Measurements from ENCODE around the gene INPP5A.

INPP5A gene

GRCh38 chr10:132710746-132711612 is 173.4 kb downstream of the INPP5A start:
- no peak overlapping the region for H4K5ac ChIP-seq (ENCODE audit: low read length)
- DNase-seq, result no peak
- no peak overlapping the region for H3K9ac ChIP-seq (ENCODE audit: low read length)
- H2AK5ac ChIP-seq (ENCODE audit: low read length), result no peak overlapping the region
- H3K23ac ChIP-seq (ENCODE audit: low read length), result no peak overlapping the region
- no peaks in the 10 kb centered on the region for H3K79me2 ChIP-seq (ENCODE audit: control insufficient read depth, insufficient read depth, low read length)
- no peaks in the 10 kb centered on the region for H3K36me3 ChIP-seq (ENCODE audit: control insufficient read depth, insufficient read depth, low read length)
- no peak overlapping the region for H4K8ac ChIP-seq (ENCODE audit: low read depth, low read length)
- no peak overlapping the region for H3K18ac ChIP-seq (ENCODE audit: low read length)
- no peak overlapping the region for H3K4me3 ChIP-seq (ENCODE audit: low read length)
- no peak overlapping the region for H3K27ac ChIP-seq (ENCODE audit: low read depth, low read length)
- no peak overlapping the region for H3K56ac ChIP-seq (ENCODE audit: low read length)
- no peak overlapping the region for H3K4ac ChIP-seq (ENCODE audit: low read depth, low read length)
- no peaks in the 10 kb centered on the region for H3K79me1 ChIP-seq (ENCODE audit: low read length)
- H3K4me1 ChIP-seq (ENCODE audit: control insufficient read depth, low read depth, low read length), result peaks cover 3% of the 10 kb centered on the region
- no peaks in the 10 kb centered on the region for H3K27me3 ChIP-seq (ENCODE audit: insufficient read depth, low read length, poor library complexity)
- H2BK5ac ChIP-seq (ENCODE audit: low read length), result no peak overlapping the region
- whole genome bisulfite sequencing (ENCODE audit: extremely low coverage, insufficient coverage, low lambda C conversion rate), result no CpG with 5 or more reads among the region's 18 CpGs
- H2BK15ac ChIP-seq (replicated peaks; ENCODE audit: low read depth), result no peak overlapping the region
- no peak overlapping the region for H2BK120ac ChIP-seq (ENCODE audit: low read depth, low read length)
- no peak overlapping the region for H3K4me2 ChIP-seq (ENCODE audit: low read length)

- DNase-seq, result no peak
- Histone ChIP-seq H2BK15ac (replicated peaks; ENCODE audit: low read depth) (no peak overlapping the region), H2AK5ac (ENCODE audit: low read length) (no peak overlapping the region), H3K36me3 (ENCODE audit: control insufficient read depth, insufficient read depth, low read length) (no peaks in the 10 kb centered on the region), H3K27ac (ENCODE audit: low read depth, low read length) (no peak overlapping the region), H3K4ac (ENCODE audit: low read depth, low read length) (no peak overlapping the region), H3K27me3 (ENCODE audit: insufficient read depth, low read length, poor library complexity) (no peaks in the 10 kb centered on the region), H3K9ac (ENCODE audit: low read length) (no peak overlapping the region), H3K23ac (ENCODE audit: low read length) (no peak overlapping the region), H3K18ac (ENCODE audit: low read length) (no peak overlapping the region), H3K79me1 (ENCODE audit: low read length) (no peaks in the 10 kb centered on the region), H4K8ac (ENCODE audit: low read depth, low read length) (no peak overlapping the region), H3K56ac (ENCODE audit: low read length) (no peak overlapping the region), H2BK120ac (ENCODE audit: low read depth, low read length) (no peak overlapping the region), H3K79me2 (ENCODE audit: control insufficient read depth, insufficient read depth, low read length) (no peaks in the 10 kb centered on the region), H3K4me2 (ENCODE audit: low read length) (no peak overlapping the region), H2BK5ac (ENCODE audit: low read length) (no peak overlapping the region), H3K4me3 (ENCODE audit: low read length) (no peak overlapping the region), H3K4me1 (ENCODE audit: control insufficient read depth, low read depth, low read length) (peaks cover 3% of the 10 kb centered on the region), H4K5ac (ENCODE audit: low read length) (no peak overlapping the region)
- no CpG with 5 or more reads among the region's 13 CpGs for WGBS (ENCODE audit: extremely low coverage, insufficient coverage, low lambda C conversion rate)
Observed at GRCh38 chr10:132711613-132712121, 174.1 kb downstream of the INPP5A start.

- no peak overlapping the region for H3K4me3 ChIP-seq (ENCODE audit: low read length)
- no CpG with 5 or more reads among the region's 10 CpGs for WGBS (ENCODE audit: extremely low coverage, insufficient coverage, low lambda C conversion rate)
Observed at GRCh38 chr10:132712291-132712690, 174.7 kb downstream of the INPP5A start.

GRCh38 chr10:132712743-132713142 is 175.2 kb downstream of the INPP5A start:
- no peaks in the 10 kb centered on the region for H3K79me1 ChIP-seq (ENCODE audit: low read length)
- H3K18ac ChIP-seq (ENCODE audit: low read length), result no peak overlapping the region
- H3K23ac ChIP-seq (ENCODE audit: low read length), result no peak overlapping the region
- no peaks in the 10 kb centered on the region for H3K27me3 ChIP-seq (ENCODE audit: insufficient read depth, low read length, poor library complexity)
- H3K4ac ChIP-seq (ENCODE audit: low read depth, low read length), result no peak overlapping the region
- H3K56ac ChIP-seq (ENCODE audit: low read length), result no peak overlapping the region
- no peaks in the 10 kb centered on the region for H3K36me3 ChIP-seq (ENCODE audit: control insufficient read depth, insufficient read depth, low read length)
- H4K8ac ChIP-seq (ENCODE audit: low read depth, low read length), result no peak overlapping the region
- peaks cover 3% of the 10 kb centered on the region for H3K4me1 ChIP-seq (ENCODE audit: control insufficient read depth, low read depth, low read length)
- H3K4me2 ChIP-seq (ENCODE audit: low read length), result no peak overlapping the region
- no peak overlapping the region for H3K4me3 ChIP-seq (ENCODE audit: low read length)
- DNase-seq, result no peak
- no peak overlapping the region for H3K9ac ChIP-seq (ENCODE audit: low read length)
- no peak overlapping the region for H4K5ac ChIP-seq (ENCODE audit: low read length)
- H3K79me2 ChIP-seq (ENCODE audit: control insufficient read depth, insufficient read depth, low read length), result no peaks in the 10 kb centered on the region
- no peak overlapping the region for H2BK120ac ChIP-seq (ENCODE audit: low read depth, low read length)
- H2BK15ac ChIP-seq (replicated peaks; ENCODE audit: low read depth), result no peak overlapping the region
- WGBS (ENCODE audit: extremely low coverage, insufficient coverage, low lambda C conversion rate), result no CpG with 5 or more reads among the region's 6 CpGs
- no peak overlapping the region for H2AK5ac ChIP-seq (ENCODE audit: low read length)
- no peak overlapping the region for H3K27ac ChIP-seq (ENCODE audit: low read depth, low read length)
- no peak overlapping the region for H2BK5ac ChIP-seq (ENCODE audit: low read length)

More at GRCh38 chr10:132712291-132712690, 174.7 kb downstream of the INPP5A start:
- no peak overlapping the region for H3K56ac ChIP-seq (ENCODE audit: low read length)
- H2BK15ac ChIP-seq (replicated peaks; ENCODE audit: low read depth), result no peak overlapping the region
- no peak overlapping the region for H3K4ac ChIP-seq (ENCODE audit: low read depth, low read length)
- no peak overlapping the region for H4K8ac ChIP-seq (ENCODE audit: low read depth, low read length)
- no peaks in the 10 kb centered on the region for H3K79me2 ChIP-seq (ENCODE audit: control insufficient read depth, insufficient read depth, low read length)
- no peak overlapping the region for H2BK120ac ChIP-seq (ENCODE audit: low read depth, low read length)
- DNase-seq, result no peak
- H3K27me3 ChIP-seq (ENCODE audit: insufficient read depth, low read length, poor library complexity), result no peaks in the 10 kb centered on the region
- no peak overlapping the region for H4K5ac ChIP-seq (ENCODE audit: low read length)
- no peak overlapping the region for H3K18ac ChIP-seq (ENCODE audit: low read length)
- peaks cover 3% of the 10 kb centered on the region for H3K4me1 ChIP-seq (ENCODE audit: control insufficient read depth, low read depth, low read length)
- H3K27ac ChIP-seq (ENCODE audit: low read depth, low read length), result no peak overlapping the region
- no peak overlapping the region for H2BK5ac ChIP-seq (ENCODE audit: low read length)
- no peak overlapping the region for H2AK5ac ChIP-seq (ENCODE audit: low read length)
- H3K36me3 ChIP-seq (ENCODE audit: control insufficient read depth, insufficient read depth, low read length), result no peaks in the 10 kb centered on the region
- H3K9ac ChIP-seq (ENCODE audit: low read length), result no peak overlapping the region
- no peak overlapping the region for H3K23ac ChIP-seq (ENCODE audit: low read length)
- no peaks in the 10 kb centered on the region for H3K79me1 ChIP-seq (ENCODE audit: low read length)
- no peak overlapping the region for H3K4me2 ChIP-seq (ENCODE audit: low read length)

- no peak for DNase-seq
- Histone ChIP-seq H3K18ac (ENCODE audit: low read length) (no peak overlapping the region), H3K23ac (ENCODE audit: low read length) (peak overlapping the region; percentile 66), H3K9ac (ENCODE audit: low read length) (peak overlapping the region; percentile 19), H3K4me1 (ENCODE audit: control insufficient read depth, low read depth, low read length) (peaks cover 3% of the 10 kb centered on the region), H2BK15ac (replicated peaks; ENCODE audit: low read depth) (no peak overlapping the region), H2BK5ac (ENCODE audit: low read length) (no peak overlapping the region), H4K5ac (ENCODE audit: low read length) (no peak overlapping the region), H4K8ac (ENCODE audit: low read depth, low read length) (no peak overlapping the region), H3K36me3 (ENCODE audit: control insufficient read depth, insufficient read depth, low read length) (no peaks in the 10 kb centered on the region), H3K27ac (ENCODE audit: low read depth, low read length) (no peak overlapping the region), H3K79me2 (ENCODE audit: control insufficient read depth, insufficient read depth, low read length) (no peaks in the 10 kb centered on the region), H2BK120ac (ENCODE audit: low read depth, low read length) (no peak overlapping the region), H3K4me2 (ENCODE audit: low read length) (peak overlapping the region; percentile 1), H3K4me3 (ENCODE audit: low read length) (no peak overlapping the region), H3K79me1 (ENCODE audit: low read length) (no peaks in the 10 kb centered on the region), H3K4ac (ENCODE audit: low read depth, low read length) (no peak overlapping the region), H3K27me3 (ENCODE audit: insufficient read depth, low read length, poor library complexity) (no peaks in the 10 kb centered on the region), H2AK5ac (ENCODE audit: low read length) (no peak overlapping the region), H3K56ac (ENCODE audit: low read length) (peak overlapping the region; percentile 50)
- no CpG with 5 or more reads among the region's 29 CpGs for WGBS (ENCODE audit: extremely low coverage, insufficient coverage, low lambda C conversion rate)
Observed at GRCh38 chr10:132713421-132714095, 176.0 kb downstream of the INPP5A start.

All from mesendoderm (in vitro differentiated cells).